MM.1S (cell line): ENCODE results near the gene MINDY4.

Source experiments
- EZH2phosphoT487 ChIP-seq: fragments of 300-600 bp; sonication (generic); IDR thresholded peaks from 2 replicates; pipeline ENCODE4 v1.6.1; 2018; ENCODE audit warnings: antibody characterized with exemption, low read length
- TF ChIP-seq, protein P1 (sequence below): fragments of 300-600 bp; sonication (generic); IDR thresholded peaks from 2 replicates; pipeline ENCODE4 v1.5.1; 2016; ENCODE audit warnings: antibody characterized with exemption, low read length, mixed read lengths

DNA sequence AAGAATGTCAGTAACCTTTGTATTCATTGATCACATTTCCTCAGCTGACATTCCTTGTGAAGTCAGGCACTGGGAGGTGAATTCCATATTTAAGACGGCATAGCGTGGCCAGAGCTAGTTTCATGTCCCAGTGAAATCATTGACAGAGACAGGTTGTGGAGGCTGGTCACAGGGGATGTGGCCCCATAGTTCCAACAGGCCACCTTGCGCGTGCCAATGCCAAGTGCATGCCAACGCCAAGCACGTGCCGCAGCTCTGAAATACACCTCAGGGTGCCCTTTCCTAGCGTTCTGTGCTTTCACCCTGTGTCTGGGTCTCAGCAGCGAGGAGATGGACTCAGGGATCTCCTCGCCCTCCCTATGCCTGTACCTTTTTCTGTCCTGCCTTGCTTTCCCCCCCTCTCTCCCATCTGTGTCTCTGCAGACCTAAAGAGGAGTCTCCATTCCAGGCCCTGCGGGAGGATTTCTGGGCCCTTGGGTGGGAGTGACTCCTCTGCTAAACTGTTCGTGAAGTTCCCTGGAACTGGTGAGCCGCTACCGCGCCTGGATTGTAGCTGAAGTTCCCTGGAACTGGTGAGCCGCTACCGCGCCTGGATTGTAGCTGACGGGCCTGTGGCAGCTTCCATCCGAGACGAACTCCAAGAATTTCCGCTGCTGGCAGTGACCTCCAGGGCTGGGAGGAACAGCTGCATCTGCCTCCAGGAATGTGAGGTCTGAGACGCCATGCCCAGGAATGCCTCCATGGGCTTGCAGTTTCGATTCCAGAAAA lies 160.1 kb downstream of the MINDY4 start:
- TF ChIP-seq EZH2phosphoT487 = no peak
- TF ChIP-seq, protein P1, sequence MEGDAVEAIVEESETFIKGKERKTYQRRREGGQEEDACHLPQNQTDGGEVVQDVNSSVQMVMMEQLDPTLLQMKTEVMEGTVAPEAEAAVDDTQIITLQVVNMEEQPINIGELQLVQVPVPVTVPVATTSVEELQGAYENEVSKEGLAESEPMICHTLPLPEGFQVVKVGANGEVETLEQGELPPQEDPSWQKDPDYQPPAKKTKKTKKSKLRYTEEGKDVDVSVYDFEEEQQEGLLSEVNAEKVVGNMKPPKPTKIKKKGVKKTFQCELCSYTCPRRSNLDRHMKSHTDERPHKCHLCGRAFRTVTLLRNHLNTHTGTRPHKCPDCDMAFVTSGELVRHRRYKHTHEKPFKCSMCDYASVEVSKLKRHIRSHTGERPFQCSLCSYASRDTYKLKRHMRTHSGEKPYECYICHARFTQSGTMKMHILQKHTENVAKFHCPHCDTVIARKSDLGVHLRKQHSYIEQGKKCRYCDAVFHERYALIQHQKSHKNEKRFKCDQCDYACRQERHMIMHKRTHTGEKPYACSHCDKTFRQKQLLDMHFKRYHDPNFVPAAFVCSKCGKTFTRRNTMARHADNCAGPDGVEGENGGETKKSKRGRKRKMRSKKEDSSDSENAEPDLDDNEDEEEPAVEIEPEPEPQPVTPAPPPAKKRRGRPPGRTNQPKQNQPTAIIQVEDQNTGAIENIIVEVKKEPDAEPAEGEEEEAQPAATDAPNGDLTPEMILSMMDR = no peak
